Astrocyte (in vitro differentiated cells and primary cell): ENCODE results near the gene FAM222A. TPM values are rescaled to one million over a fixed set of nuclear protein-coding genes. Genes with fewer than 3 reads are reported as not detected.

Experiments used
- DNase-seq: peaks from one replicate; pipeline ENCODE4 v3.0.0-alpha.2; 2010; ENCODE audit warnings: low read depth
- FAIRE-seq: peaks from 2 replicates; lab custom pipeline; 2011; peaks lifted over from hg19 to GRCh38; lab: Jason Lieb, UNC
- H2AFZ ChIP-seq: 2 replicates; pipeline ENCODE4 v1.6.0; 2012; ENCODE audit warnings: low read depth, low read length, inconsistent platforms
- H3K27ac ChIP-seq: 2 replicates; pipeline ENCODE4 v1.5.1; 2011; ENCODE audit warnings: low read depth, low read length, inconsistent platforms
- H3K27me3 ChIP-seq: 2 replicates; pipeline ENCODE4 v1.6.0; 2011; ENCODE audit warnings: low read length, inconsistent platforms; ENCODE audit not compliant: insufficient read depth
- H3K36me3 ChIP-seq: 2 replicates; pipeline ENCODE4 v1.5.1; 2011; ENCODE audit warnings: low read length, inconsistent platforms; ENCODE audit not compliant: insufficient read depth
- H3K4me1 ChIP-seq: 2 replicates; pipeline ENCODE4 v1.5.1; 2011; ENCODE audit warnings: low read length, inconsistent platforms; ENCODE audit not compliant: insufficient read depth
- H3K4me2 ChIP-seq: 2 replicates; pipeline ENCODE4 v1.6.0; 2012; ENCODE audit warnings: low read length, inconsistent platforms
- H3K4me3 ChIP-seq: 2 replicates; pipeline ENCODE4 v1.5.1; 2011; ENCODE audit warnings: low read depth, mild to moderate bottlenecking, low read length, inconsistent platforms; ENCODE audit not compliant: insufficient read depth
- H3K79me2 ChIP-seq: 2 replicates; pipeline ENCODE4 v1.6.0; 2012; ENCODE audit warnings: mild to moderate bottlenecking, low read length, inconsistent platforms; ENCODE audit not compliant: insufficient read depth
- H3K9ac ChIP-seq: 2 replicates; pipeline ENCODE4 v1.6.0; 2012; ENCODE audit warnings: mild to moderate bottlenecking, low read length, inconsistent platforms
- H3K9me3 ChIP-seq: 2 replicates; pipeline ENCODE4 v1.5.1; 2012; ENCODE audit warnings: low read depth, mild to moderate bottlenecking, low read length, inconsistent platforms; ENCODE audit not compliant: insufficient read depth
- H4K20me1 ChIP-seq: 2 replicates; pipeline ENCODE4 v1.6.0; 2012; ENCODE audit warnings: low read length, inconsistent platforms; ENCODE audit not compliant: insufficient read depth
- H3K27ac Mint-ChIP-seq: one replicate; pipeline ENCODE4 v1.8.0; 2021; ENCODE audit warnings: mild to moderate bottlenecking, mixed read lengths; ENCODE audit not compliant: unreplicated experiment
- H3K27me3 Mint-ChIP-seq: one replicate; pipeline ENCODE4 v1.8.0; 2021; ENCODE audit warnings: low read depth, mixed read lengths; ENCODE audit not compliant: unreplicated experiment
- H3K36me3 Mint-ChIP-seq: one replicate; pipeline ENCODE4 v1.8.0; 2021; ENCODE audit warnings: low read depth, mixed read lengths; ENCODE audit not compliant: unreplicated experiment
- H3K4me1 Mint-ChIP-seq: one replicate; pipeline ENCODE4 v1.8.0; 2021; ENCODE audit warnings: low read depth, mixed read lengths; ENCODE audit not compliant: unreplicated experiment
- H3K4me3 Mint-ChIP-seq: one replicate; pipeline ENCODE4 v1.8.0; 2021; ENCODE audit warnings: mild to moderate bottlenecking, moderate library complexity, mixed read lengths; ENCODE audit not compliant: unreplicated experiment
- H3K9me3 Mint-ChIP-seq: one replicate; pipeline ENCODE4 v1.8.0; 2021; ENCODE audit warnings: mild to moderate bottlenecking, mixed read lengths; ENCODE audit not compliant: unreplicated experiment
- EZH2 ChIP-seq: IDR thresholded peaks from 2 replicates; pipeline ENCODE4 v1.6.1; 2012; ENCODE audit warnings: mild to moderate bottlenecking, low read length, inconsistent platforms; ENCODE audit not compliant: insufficient read depth
- total RNA-seq: library from RNA; stranded (reverse); gene quantifications from 2 replicates; pipeline ENCODE4 v1.2.1, GENCODE V29; 2021
- TF ChIP-seq, protein P1 (sequence below): IDR thresholded peaks from 2 replicates; pipeline ENCODE4 v1.5.1; 2011; ENCODE audit warnings: low read depth, mild to moderate bottlenecking, inconsistent platforms, low read length, moderate library complexity; ENCODE audit not compliant: insufficient read depth

FAM222A gene
- total RNA-seq, 1 donor from 2014 or later: 1.2 TPM

- Histone ChIP-seq H3K27ac (no peak overlapping the region), H3K36me3 (no peaks in the 10 kb centered on the region), H3K9me3 (no peaks in the 10 kb centered on the region), H3K27me3 (peaks cover 14% of the 10 kb centered on the region), H3K4me2 (no peak overlapping the region), H3K9ac (no peak overlapping the region), H3K4me1 (no peaks in the 10 kb centered on the region), H3K4me3 (no peak overlapping the region), H2AFZ (no peak overlapping the region), H3K79me2 (no peaks in the 10 kb centered on the region), H4K20me1 (no peaks in the 10 kb centered on the region)
- Mint-ChIP-seq H3K4me1 (no peaks in the 10 kb centered on the region), H3K4me3 (no peak overlapping the region), H3K9me3 (no peaks in the 10 kb centered on the region), H3K36me3 (no peaks in the 10 kb centered on the region), H3K27ac (no peak overlapping the region), H3K27me3 (peaks cover 36% of the 10 kb centered on the region)
- DNase-seq: no peak
- no peak for FAIRE-seq
- no peak for TF ChIP-seq EZH2
Measured at GRCh38 chr12:109670731-109671130, 42.9 kb upstream of the FAM222A start.

GRCh38 chr12:109671502-109671901 lies 42.1 kb upstream of the FAM222A start:
- Mint-ChIP-seq H3K4me3 (no peak overlapping the region), H3K27me3 (peaks cover 33% of the 10 kb centered on the region), H3K27ac (no peak overlapping the region), H3K9me3 (no peaks in the 10 kb centered on the region), H3K36me3 (no peaks in the 10 kb centered on the region), H3K4me1 (no peaks in the 10 kb centered on the region)
- FAIRE-seq (no peak), DNase-seq (no peak)
- no peak overlapping the region for H3K27ac ChIP-seq
- no peaks in the 10 kb centered on the region for H3K9me3 ChIP-seq
- H3K4me3 ChIP-seq: no peak overlapping the region
- no peaks in the 10 kb centered on the region for H3K79me2 ChIP-seq
- H2AFZ ChIP-seq: no peak overlapping the region
- peaks cover 19% of the 10 kb centered on the region for H3K27me3 ChIP-seq
- TF ChIP-seq EZH2: no peak
- TF ChIP-seq, protein P1, sequence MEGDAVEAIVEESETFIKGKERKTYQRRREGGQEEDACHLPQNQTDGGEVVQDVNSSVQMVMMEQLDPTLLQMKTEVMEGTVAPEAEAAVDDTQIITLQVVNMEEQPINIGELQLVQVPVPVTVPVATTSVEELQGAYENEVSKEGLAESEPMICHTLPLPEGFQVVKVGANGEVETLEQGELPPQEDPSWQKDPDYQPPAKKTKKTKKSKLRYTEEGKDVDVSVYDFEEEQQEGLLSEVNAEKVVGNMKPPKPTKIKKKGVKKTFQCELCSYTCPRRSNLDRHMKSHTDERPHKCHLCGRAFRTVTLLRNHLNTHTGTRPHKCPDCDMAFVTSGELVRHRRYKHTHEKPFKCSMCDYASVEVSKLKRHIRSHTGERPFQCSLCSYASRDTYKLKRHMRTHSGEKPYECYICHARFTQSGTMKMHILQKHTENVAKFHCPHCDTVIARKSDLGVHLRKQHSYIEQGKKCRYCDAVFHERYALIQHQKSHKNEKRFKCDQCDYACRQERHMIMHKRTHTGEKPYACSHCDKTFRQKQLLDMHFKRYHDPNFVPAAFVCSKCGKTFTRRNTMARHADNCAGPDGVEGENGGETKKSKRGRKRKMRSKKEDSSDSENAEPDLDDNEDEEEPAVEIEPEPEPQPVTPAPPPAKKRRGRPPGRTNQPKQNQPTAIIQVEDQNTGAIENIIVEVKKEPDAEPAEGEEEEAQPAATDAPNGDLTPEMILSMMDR: no peak
- no peaks in the 10 kb centered on the region for H3K4me1 ChIP-seq
- no peaks in the 10 kb centered on the region for H3K36me3 ChIP-seq
- no peaks in the 10 kb centered on the region for H4K20me1 ChIP-seq
- H3K4me2 ChIP-seq: no peak overlapping the region
- no peak overlapping the region for H3K9ac ChIP-seq

GRCh38 chr12:109673379-109673778 lies 40.2 kb upstream of the FAM222A start:
- no peaks in the 10 kb centered on the region for H3K9me3 ChIP-seq
- H3K36me3 ChIP-seq: no peaks in the 10 kb centered on the region
- no peaks in the 10 kb centered on the region for H3K36me3 Mint-ChIP-seq
- H2AFZ ChIP-seq: no peak overlapping the region
- peaks cover 16% of the 10 kb centered on the region for H3K27me3 ChIP-seq
- no peak overlapping the region for H3K4me3 Mint-ChIP-seq
- H3K4me2 ChIP-seq: no peak overlapping the region
- no peaks in the 10 kb centered on the region for H4K20me1 ChIP-seq
- H3K27me3 Mint-ChIP-seq: peaks cover 29% of the 10 kb centered on the region
- no peak overlapping the region for H3K27ac Mint-ChIP-seq
- H3K4me3 ChIP-seq: no peak overlapping the region
- H3K4me1 Mint-ChIP-seq: no peaks in the 10 kb centered on the region
- TF ChIP-seq EZH2: no peak
- TF ChIP-seq, protein P1: no peak
- H3K27ac ChIP-seq: no peak overlapping the region
- H3K4me1 ChIP-seq: no peaks in the 10 kb centered on the region
- no peak for FAIRE-seq
- H3K79me2 ChIP-seq: no peaks in the 10 kb centered on the region
- H3K9ac ChIP-seq: no peak overlapping the region
- H3K9me3 Mint-ChIP-seq: no peaks in the 10 kb centered on the region
- no peak for DNase-seq
